ENCODE measurements around the gene ACACB.
A peak's percentile ranks its signal among the peaks of the same experiment; 100 is the strongest.

The ACACB gene

GRCh38 chr12:109115758-109116610, at the start of gene ACACB:
Gene ACACB (plus strand): TSS chr12:109116587. CDS start chr12:109139406, 22,819 bp downstream.
- DNase-seq, result no peak

GRCh38 chr12:109069307-109070271, 46.8 kb upstream of the ACACB start:
- no peak for DNase-seq

- DNase-seq, result no peak
Measured at GRCh38 chr12:109074866-109075265, 41.5 kb upstream of the ACACB start.

GRCh38 chr12:109082751-109083150, 33.6 kb upstream of the ACACB start:
- DNase-seq, result no peak

GRCh38 chr12:109084425-109084824, 32.0 kb upstream of the ACACB start:
- DNase-seq, result no peak

GRCh38 chr12:109085590-109085989, 30.8 kb upstream of the ACACB start:
- no peak for DNase-seq

GRCh38 chr12:109087250-109087649, 29.1 kb upstream of the ACACB start:
- no peak for DNase-seq

GRCh38 chr12:109088818-109089217, 27.6 kb upstream of the ACACB start:
- no peak for DNase-seq

GRCh38 chr12:109089683-109090082, 26.7 kb upstream of the ACACB start:
- no peak for DNase-seq

GRCh38 chr12:109092497-109093021, 23.8 kb upstream of the ACACB start:
- DNase-seq, result no peak

GRCh38 chr12:109093022-109093918, 23.1 kb upstream of the ACACB start, which contains the start of gene ALKBH2:
Gene ALKBH2 (minus strand): TSS chr12:109093472. CDS start chr12:109092786, 686 bp downstream.
- peak; percentile 83 for DNase-seq

GRCh38 chr12:109097140-109097434, 19.3 kb upstream of the ACACB start:
- no peak for DNase-seq

GRCh38 chr12:109097435-109098182, 18.8 kb upstream of the ACACB start, which contains the start of gene UNG:
Gene UNG (plus strand): TSS chr12:109097597. CDS start chr12:109097680, 83 bp downstream.
- peak; percentile 91 for DNase-seq

- DNase-seq, result peak; percentile 34
Measured at GRCh38 chr12:109098183-109098604, 18.2 kb upstream of the ACACB start.

- DNase-seq, result no peak
Measured at GRCh38 chr12:109098651-109099050, 17.7 kb upstream of the ACACB start.

- DNase-seq, result no peak
Measured at GRCh38 chr12:109099431-109100020, 16.9 kb upstream of the ACACB start.

GRCh38 chr12:109100741-109101140, 15.6 kb upstream of the ACACB start:
- DNase-seq, result no peak

- no peak for DNase-seq
Measured at GRCh38 chr12:109102491-109102890, 13.9 kb upstream of the ACACB start.

- no peak for DNase-seq
Measured at GRCh38 chr12:109105176-109105575, 11.2 kb upstream of the ACACB start.

- DNase-seq, result no peak
Measured at GRCh38 chr12:109109746-109110350, 6.5 kb upstream of the ACACB start.
